Measurements from ENCODE around the gene PI4KB. TPM values are rescaled to one million over a fixed set of nuclear protein-coding genes. Genes with fewer than 3 reads are reported as not detected.
A peak's percentile ranks its signal among the peaks of the same experiment; 100 is the strongest.

PI4KB gene
- total RNA-seq, 4 donors from 2014 or later: 93.1 to 110 (median 107) TPM

- H3K27ac ChIP-seq: peak overlapping the region; percentile 68 to 79 (median 69)
- TF ChIP-seq CTCF (IDR thresholded peaks at IDR 0.05): no peak
- TF ChIP-seq POLR2A (IDR thresholded peaks at IDR 0.05): no peak
- WGBS, 2 donors: 78% methylated on average over 8 of the region's 8 CpGs
- H3K36me3 ChIP-seq: peaks cover 23 to 40% of the 10 kb centered on the region in 2 donors
- intact Hi-C loops (cut with DNase I): no loop called here
- peak; percentile 26 to 53 for DNase-seq
- no peaks in the 10 kb centered on the region for H3K27me3 ChIP-seq
- peaks cover 46 to 53% of the 10 kb centered on the region in 2 donors for H3K4me1 ChIP-seq
- no peaks in the 10 kb centered on the region for H3K9me3 ChIP-seq
- H3K4me3 ChIP-seq (replicated peaks in 1 of 3): no peak overlapping the region
Measured at GRCh38 chr1:151367658-151368392, 40.6 kb upstream of the PI4KB start.

- WGBS, 2 donors: 86 to 95% methylated on average over 3 to 4 of the region's 4 CpGs
- no peaks in the 10 kb centered on the region for H3K27me3 ChIP-seq
- H3K4me3 ChIP-seq (replicated peaks in 1 of 3): no peak overlapping the region
- H3K36me3 ChIP-seq: peaks cover 23 to 40% of the 10 kb centered on the region in 2 donors
- H3K4me1 ChIP-seq: peaks cover 27 to 28% of the 10 kb centered on the region in 2 donors
- DNase-seq: no peak
- H3K9me3 ChIP-seq: no peaks in the 10 kb centered on the region
- intact Hi-C loops (cut with DNase I): no loop called here
- no peak overlapping the region for H3K27ac ChIP-seq
- no peak for TF ChIP-seq POLR2A (IDR thresholded peaks at IDR 0.05)
- no peak for TF ChIP-seq CTCF (IDR thresholded peaks at IDR 0.05)
Measured at GRCh38 chr1:151364996-151365395, 37.8 kb upstream of the PI4KB start.

GRCh38 chr1:151362308-151363155 is 35.3 kb upstream of the PI4KB start:
- H3K4me1 ChIP-seq: peaks cover 3% of the 10 kb centered on the region in 2 donors
- H3K27me3 ChIP-seq: no peaks in the 10 kb centered on the region
- H3K27ac ChIP-seq: no peak overlapping the region
- H3K4me3 ChIP-seq (replicated peaks in 1 of 3): no peak overlapping the region
- no peak for DNase-seq
- TF ChIP-seq POLR2A (IDR thresholded peaks at IDR 0.05) (no peak), CTCF (IDR thresholded peaks at IDR 0.05) (no peak)
- H3K36me3 ChIP-seq: peaks cover 23 to 40% of the 10 kb centered on the region in 2 donors
- no peaks in the 10 kb centered on the region for H3K9me3 ChIP-seq
- WGBS, 2 donors: 98 to 100% methylated on average over 2 to 3 of the region's 3 CpGs
- intact Hi-C loops (cut with DNase I): no loop called here

- H3K4me1 ChIP-seq: no peaks in the 10 kb centered on the region
- H3K36me3 ChIP-seq: peaks cover 23 to 39% of the 10 kb centered on the region in 2 donors
- intact Hi-C loops (cut with DNase I): no loop called here
- DNase-seq: no peak
- no peak overlapping the region for H3K27ac ChIP-seq
- H3K9me3 ChIP-seq: no peaks in the 10 kb centered on the region
- TF ChIP-seq CTCF (IDR thresholded peaks at IDR 0.05) (no peak), POLR2A (IDR thresholded peaks at IDR 0.05) (no peak)
- H3K4me3 ChIP-seq (replicated peaks in 1 of 3): no peak overlapping the region
- no peaks in the 10 kb centered on the region for H3K27me3 ChIP-seq
Measured at GRCh38 chr1:151361883-151362282, 34.7 kb upstream of the PI4KB start.

GRCh38 chr1:151356696-151357095 is 29.5 kb upstream of the PI4KB start:
- Histone ChIP-seq H3K4me1 (peaks cover 8 to 9% of the 10 kb centered on the region in 2 donors), H3K27me3 (no peaks in the 10 kb centered on the region), H3K9me3 (no peaks in the 10 kb centered on the region), H3K36me3 (no peaks in the 10 kb centered on the region), H3K27ac (no peak overlapping the region), H3K4me3 (replicated peaks in 1 of 3) (no peak overlapping the region)
- 73 to 78% methylated on average over 2 of the region's 2 CpGs for WGBS, 2 donors
- DNase-seq: no peak
- intact Hi-C loops (cut with DNase I): no loop called here
- no peak for TF ChIP-seq CTCF (IDR thresholded peaks at IDR 0.05)
- no peak for TF ChIP-seq POLR2A (IDR thresholded peaks at IDR 0.05)
